Choroid plexus epithelial cell (primary cell): ENCODE results near the gene NSUN4.

Experiments used
- DNase-seq: peaks from one replicate; pipeline ENCODE4 v3.0.0-alpha.2; 2010; ENCODE audit warnings: low read depth
- H3K4me3 ChIP-seq: 2 replicates; pipeline ENCODE4 v1.5.1; 2011; ENCODE audit warnings: low read depth, mild to moderate bottlenecking, control low read depth, low read length, moderate library complexity
- TF ChIP-seq, protein P1 (sequence below): conservative IDR thresholded peaks from 2 replicates; pipeline ENCODE4 v1.5.1; 2011; ENCODE audit warnings: low read depth, mild to moderate bottlenecking, control low read depth, inconsistent platforms, low read length, moderate library complexity

Gene NSUN4

GRCh38 chr1:46394872-46395465 is 54.4 kb downstream of the NSUN4 start:
- no peak overlapping the region for H3K4me3 ChIP-seq
- DNase-seq = no peak
- TF ChIP-seq, protein P1, sequence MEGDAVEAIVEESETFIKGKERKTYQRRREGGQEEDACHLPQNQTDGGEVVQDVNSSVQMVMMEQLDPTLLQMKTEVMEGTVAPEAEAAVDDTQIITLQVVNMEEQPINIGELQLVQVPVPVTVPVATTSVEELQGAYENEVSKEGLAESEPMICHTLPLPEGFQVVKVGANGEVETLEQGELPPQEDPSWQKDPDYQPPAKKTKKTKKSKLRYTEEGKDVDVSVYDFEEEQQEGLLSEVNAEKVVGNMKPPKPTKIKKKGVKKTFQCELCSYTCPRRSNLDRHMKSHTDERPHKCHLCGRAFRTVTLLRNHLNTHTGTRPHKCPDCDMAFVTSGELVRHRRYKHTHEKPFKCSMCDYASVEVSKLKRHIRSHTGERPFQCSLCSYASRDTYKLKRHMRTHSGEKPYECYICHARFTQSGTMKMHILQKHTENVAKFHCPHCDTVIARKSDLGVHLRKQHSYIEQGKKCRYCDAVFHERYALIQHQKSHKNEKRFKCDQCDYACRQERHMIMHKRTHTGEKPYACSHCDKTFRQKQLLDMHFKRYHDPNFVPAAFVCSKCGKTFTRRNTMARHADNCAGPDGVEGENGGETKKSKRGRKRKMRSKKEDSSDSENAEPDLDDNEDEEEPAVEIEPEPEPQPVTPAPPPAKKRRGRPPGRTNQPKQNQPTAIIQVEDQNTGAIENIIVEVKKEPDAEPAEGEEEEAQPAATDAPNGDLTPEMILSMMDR = no peak

- TF ChIP-seq, protein P1 = no peak
- no peak for DNase-seq
- no peak overlapping the region for H3K4me3 ChIP-seq
Observed at GRCh38 chr1:46396441-46397398, 56.1 kb downstream of the NSUN4 start.

DNA sequence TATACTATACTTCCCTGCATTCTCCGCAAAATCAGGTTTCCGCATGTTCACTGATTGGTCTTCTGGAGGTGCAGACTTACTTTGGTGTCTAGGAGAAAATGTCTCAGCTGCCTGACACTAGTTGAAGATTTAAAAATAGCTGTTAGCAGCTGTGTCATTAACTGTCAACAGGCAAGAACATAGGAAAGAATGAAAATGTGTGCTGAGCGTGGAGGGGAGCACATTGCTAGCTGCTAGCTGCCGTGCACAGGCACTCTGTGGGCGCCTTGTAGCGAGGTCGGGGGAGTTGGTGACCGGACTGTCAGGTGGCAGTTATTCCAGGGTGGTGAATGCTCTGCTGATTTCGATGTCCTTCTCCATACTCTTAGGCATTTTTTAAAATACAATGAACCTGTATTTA is 58.7 kb downstream of the NSUN4 start:
- TF ChIP-seq, protein P1 = no peak
- H3K4me3 ChIP-seq = no peak overlapping the region
- DNase-seq = no peak

GRCh38 chr1:46400421-46400820 is 59.8 kb downstream of the NSUN4 start:
- no peak overlapping the region for H3K4me3 ChIP-seq
- TF ChIP-seq, protein P1 = no peak
- no peak for DNase-seq

DNA sequence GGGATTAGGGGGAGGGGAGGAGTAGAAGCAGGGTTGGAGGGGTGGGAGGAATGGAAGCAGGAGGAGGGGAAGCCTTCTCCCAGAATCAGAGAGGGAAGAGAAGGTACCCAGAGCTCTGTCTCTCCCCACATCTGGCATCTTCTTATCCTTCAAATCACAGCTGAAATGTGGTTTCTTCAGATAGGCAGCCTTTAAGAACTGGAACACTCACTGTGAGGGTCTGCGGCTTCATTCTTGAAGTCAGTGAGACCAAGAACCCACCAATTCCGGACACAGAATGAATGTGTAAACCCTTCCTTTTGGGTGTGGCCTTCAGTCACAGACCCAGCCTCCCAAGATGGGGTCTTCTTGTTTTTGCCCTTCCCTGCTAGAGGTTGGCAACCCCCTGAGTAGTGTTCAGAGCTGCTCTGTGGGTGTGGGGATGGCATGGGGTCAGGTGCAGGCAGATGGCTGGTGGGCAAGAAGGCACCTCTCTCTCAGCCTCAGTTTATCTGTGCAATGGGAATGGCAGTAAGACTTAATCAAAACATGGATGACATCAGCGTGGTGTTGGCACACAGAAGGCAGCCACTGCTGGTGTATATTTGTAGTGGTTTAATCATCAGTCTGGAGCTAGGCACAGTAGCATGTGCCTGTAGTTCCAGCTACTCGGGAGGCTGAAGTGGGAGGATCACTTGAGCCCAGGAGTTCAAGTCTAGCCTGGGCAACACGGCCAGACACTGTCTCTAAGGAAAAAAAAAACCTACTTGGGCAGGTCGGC is 60.7 kb downstream of the NSUN4 start:
- TF ChIP-seq, protein P1 = no peak
- H3K4me3 ChIP-seq = no peak overlapping the region
- DNase-seq = peak; percentile 16

DNA sequence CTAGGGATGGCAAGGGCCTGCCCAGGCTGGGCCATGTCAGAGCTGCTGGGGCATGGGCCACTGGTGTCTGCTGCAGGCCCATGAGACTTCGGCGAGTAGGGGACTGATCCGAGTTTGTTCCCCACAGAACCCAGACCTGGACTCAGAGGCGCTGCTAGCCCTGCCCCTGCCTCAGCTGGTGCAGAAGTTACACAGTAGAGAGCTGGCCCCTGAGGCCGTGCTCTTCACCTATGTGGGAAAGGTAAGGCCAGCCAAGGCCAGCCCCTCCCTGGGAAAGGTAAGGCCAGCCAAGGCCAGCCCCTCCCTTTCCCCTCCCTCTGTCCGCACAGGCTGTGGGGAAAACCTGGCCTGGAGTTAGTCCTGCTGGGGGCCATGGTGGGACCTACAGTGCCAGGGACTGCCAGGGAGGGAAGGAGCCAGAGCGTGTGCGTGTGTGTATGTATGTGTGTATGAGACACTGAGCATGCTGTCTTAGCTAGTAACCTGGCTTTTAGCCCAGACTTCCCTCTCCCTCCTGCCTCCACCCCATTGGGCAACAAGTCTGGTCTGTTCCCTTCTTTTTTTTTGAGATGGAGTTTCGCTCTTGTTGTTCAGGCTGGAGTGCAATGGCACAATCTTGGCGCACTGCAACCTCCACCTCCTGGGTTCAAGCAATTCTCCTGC is 61.5 kb downstream of the NSUN4 start:
- DNase-seq = peak; percentile 98
- H3K4me3 ChIP-seq = no peak overlapping the region
- TF ChIP-seq, protein P1 = no peak
